ENCODE data around the gene MAP2K1. TPM values are rescaled to one million over a fixed set of nuclear protein-coding genes. Genes with fewer than 3 reads are reported as not detected.

MAP2K1 gene
- total RNA-seq, 1 donor from 2014 or later, result 23.6 TPM

DNA sequence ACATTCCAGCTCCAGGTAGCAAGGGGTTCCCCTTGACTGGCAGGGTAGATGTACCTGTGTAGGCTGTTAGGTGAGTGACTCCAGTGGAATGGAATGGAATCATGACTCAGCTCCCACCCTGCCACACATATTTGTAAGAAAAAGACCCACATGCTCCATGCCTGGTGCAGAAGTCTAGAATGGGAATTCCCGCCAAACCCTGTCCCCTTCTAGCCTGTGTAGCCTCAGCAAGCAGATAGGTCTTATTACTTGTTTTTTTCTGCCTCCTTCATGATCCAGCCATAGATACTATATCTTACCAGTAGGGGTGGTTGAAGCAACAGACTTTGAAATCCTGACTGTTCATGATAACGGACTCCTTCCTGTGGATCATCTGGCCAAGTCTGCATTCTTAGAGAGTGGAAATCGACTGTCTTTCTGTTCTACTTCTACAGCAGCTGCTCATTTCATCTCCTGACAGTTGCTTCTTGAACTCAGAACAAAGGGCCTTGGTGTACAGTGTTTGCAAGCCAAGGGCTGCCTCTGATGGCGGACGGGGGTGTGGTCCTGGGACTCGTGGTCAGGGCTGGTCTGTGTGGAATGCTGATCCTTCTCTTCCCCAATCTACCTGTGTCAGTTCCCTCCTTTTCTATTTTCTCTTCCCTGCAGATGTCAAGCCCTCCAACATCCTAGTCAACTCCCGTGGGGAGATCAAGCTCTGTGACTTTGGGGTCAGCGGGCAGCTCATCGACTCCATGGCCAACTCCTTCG, 94.6 kb downstream of the MAP2K1 start:
- Histone ChIP-seq H3K9me3 (no peaks in the 10 kb centered on the region), H3K36me3 (peaks cover 0 to 18% of the 10 kb centered on the region in 2 donors), H3K4me1 (no peaks in the 10 kb centered on the region), H3K27ac (no peak overlapping the region), H3K4me3 (no peak overlapping the region), H3K27me3 (no peaks in the 10 kb centered on the region)
- intact Hi-C loops (cut with DNase I), result no loop called here
- TF ChIP-seq POLR2A (IDR thresholded peaks at IDR 0.05) (no peak), POLR2AphosphoS5 (IDR thresholded peaks at IDR 0.05; ENCODE audit: insufficient read depth in 1 of 2, low read depth in 1 of 2) (no peak), CTCF (IDR thresholded peaks at IDR 0.05) (no peak)
- no peak for DNase-seq (ENCODE audit: extremely low spot score in 2 of 2)

DNA sequence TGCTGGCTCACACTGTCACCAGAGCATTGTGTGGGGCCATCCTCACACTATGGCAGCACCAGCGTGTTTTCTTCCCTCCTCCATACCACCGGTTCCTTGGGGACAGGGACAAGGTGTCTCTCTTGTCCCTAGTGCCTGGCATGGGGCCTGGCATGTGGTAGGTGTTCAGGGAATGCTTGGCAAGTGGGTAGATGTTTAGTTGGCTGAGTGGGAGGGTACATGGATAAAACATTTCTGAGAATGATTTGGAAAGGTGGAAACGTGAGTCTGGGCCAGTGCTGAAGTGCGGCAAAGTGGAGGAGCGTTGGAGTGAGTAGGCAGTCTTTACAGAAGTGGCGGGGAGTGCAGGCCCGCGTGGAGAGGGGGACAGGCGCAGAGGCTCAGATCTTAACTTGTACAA, 95.8 kb downstream of the MAP2K1 start:
- no peak for TF ChIP-seq POLR2AphosphoS5 (IDR thresholded peaks at IDR 0.05; ENCODE audit: insufficient read depth in 1 of 2, low read depth in 1 of 2)
- no peak for TF ChIP-seq CTCF (IDR thresholded peaks at IDR 0.05)
- TF ChIP-seq POLR2A (IDR thresholded peaks at IDR 0.05), result no peak
- no peak for DNase-seq (ENCODE audit: extremely low spot score in 2 of 2)
- Histone ChIP-seq H3K27me3 (no peaks in the 10 kb centered on the region), H3K4me3 (no peak overlapping the region), H3K36me3 (peaks cover 0 to 23% of the 10 kb centered on the region in 2 donors), H3K9me3 (no peaks in the 10 kb centered on the region), H3K4me1 (no peaks in the 10 kb centered on the region), H3K27ac (no peak overlapping the region)
- intact Hi-C loops (cut with DNase I), result no loop called here

GRCh38 chr15:66483131-66483566, 96.4 kb downstream of the MAP2K1 start:
- H3K4me3 ChIP-seq, result no peak overlapping the region
- TF ChIP-seq POLR2AphosphoS5 (IDR thresholded peaks at IDR 0.05; ENCODE audit: insufficient read depth in 1 of 2, low read depth in 1 of 2), result no peak
- TF ChIP-seq CTCF (IDR thresholded peaks at IDR 0.05), result no peak
- no peak for TF ChIP-seq POLR2A (IDR thresholded peaks at IDR 0.05)
- H3K36me3 ChIP-seq, result peaks cover 0 to 29% of the 10 kb centered on the region in 2 donors
- no peak for DNase-seq (ENCODE audit: extremely low spot score in 2 of 2)
- no peaks in the 10 kb centered on the region for H3K27me3 ChIP-seq
- H3K4me1 ChIP-seq, result no peaks in the 10 kb centered on the region
- no peaks in the 10 kb centered on the region for H3K9me3 ChIP-seq
- intact Hi-C loops (cut with DNase I), result no loop called here
- no peak overlapping the region for H3K27ac ChIP-seq

GRCh38 chr15:66484539-66485112, 97.9 kb downstream of the MAP2K1 start:
- H3K4me1 ChIP-seq, result no peaks in the 10 kb centered on the region
- DNase-seq (ENCODE audit: extremely low spot score in 2 of 2), result no peak

More at GRCh38 chr15:66484539-66485112, 97.9 kb downstream of the MAP2K1 start:
- H3K9me3 ChIP-seq, result no peaks in the 10 kb centered on the region
- no peaks in the 10 kb centered on the region for H3K27me3 ChIP-seq
- H3K36me3 ChIP-seq, result peaks cover 0 to 36% of the 10 kb centered on the region in 2 donors
- TF ChIP-seq CTCF (IDR thresholded peaks at IDR 0.05), result no peak
- no peak for TF ChIP-seq POLR2A (IDR thresholded peaks at IDR 0.05)
- no peak for TF ChIP-seq POLR2AphosphoS5 (IDR thresholded peaks at IDR 0.05; ENCODE audit: insufficient read depth in 1 of 2, low read depth in 1 of 2)
- intact Hi-C loops (cut with DNase I), result no loop called here
- H3K4me3 ChIP-seq, result no peak overlapping the region
- H3K27ac ChIP-seq, result no peak overlapping the region
